ENCODE measurements around the gene DCP1B. TPM values are rescaled to one million over a fixed set of nuclear protein-coding genes. Genes with fewer than 3 reads are reported as not detected.

The DCP1B gene
- total RNA-seq, 2 donors from 2014 or later: 7.9 to 13.2 TPM

GRCh38 chr12:1925684-1926006, 78.6 kb downstream of the DCP1B start:
- no peak for TF ChIP-seq POLR2A (IDR thresholded peaks at IDR 0.05)
- no peak for TF ChIP-seq CTCF (IDR thresholded peaks at IDR 0.05)
- intact Hi-C loops (cut with DNase I): loop anchor here (5.0 kb wide), 1 partner anchor 128 kb away; no protein-coding TSS in a partner anchor
- 47% methylated on average over 3 of the region's 3 CpGs for WGBS, 2 donors
- ATAC-seq (no peak), DNase-seq (no peak)
- Histone ChIP-seq H3K4me1 (no peaks in the 10 kb centered on the region), H3K4me3 (no peak overlapping the region), H3K27ac (no peak overlapping the region), H3K36me3 (replicated peaks in 1 of 2; ENCODE audit: insufficient read depth in 1 of 2, low read depth in 2 of 2) (no peaks in the 10 kb centered on the region), H3K9me3 (no peaks in the 10 kb centered on the region), H3K27me3 (no peaks in the 10 kb centered on the region)

- Histone ChIP-seq H3K27ac (no peak overlapping the region), H3K27me3 (no peaks in the 10 kb centered on the region)
Observed at GRCh38 chr12:1924996-1925683, 79.1 kb downstream of the DCP1B start.

GRCh38 chr12:1922985-1923384, 81.3 kb downstream of the DCP1B start:
- no peak overlapping the region for H3K27ac ChIP-seq
- no peak overlapping the region for H3K4me3 ChIP-seq
- intact Hi-C loops (cut with DNase I): no loop called here
- no peak for ATAC-seq
- no peak for DNase-seq
- no peaks in the 10 kb centered on the region for H3K9me3 ChIP-seq
- no peaks in the 10 kb centered on the region for H3K36me3 ChIP-seq (replicated peaks in 1 of 2; ENCODE audit: insufficient read depth in 1 of 2, low read depth in 2 of 2)
- no peaks in the 10 kb centered on the region for H3K4me1 ChIP-seq
- H3K27me3 ChIP-seq: no peaks in the 10 kb centered on the region
- WGBS, 2 donors: 76 to 83% methylated on average over 12 of the region's 12 CpGs
- TF ChIP-seq CTCF (IDR thresholded peaks at IDR 0.05) (no peak), POLR2A (IDR thresholded peaks at IDR 0.05) (no peak)

More at GRCh38 chr12:1924996-1925683, 79.1 kb downstream of the DCP1B start:
- DNase-seq (no peak), ATAC-seq (no peak)
- H3K9me3 ChIP-seq: no peaks in the 10 kb centered on the region
- WGBS, 2 donors: 62 to 64% methylated on average over 7 of the region's 7 CpGs
- H3K4me1 ChIP-seq: no peaks in the 10 kb centered on the region
- intact Hi-C loops (cut with DNase I): loop anchor here (5.0 kb wide), 1 partner anchor 128 kb away; no protein-coding TSS in a partner anchor
- no peaks in the 10 kb centered on the region for H3K36me3 ChIP-seq (replicated peaks in 1 of 2; ENCODE audit: insufficient read depth in 1 of 2, low read depth in 2 of 2)
- H3K4me3 ChIP-seq: no peak overlapping the region
- TF ChIP-seq POLR2A (IDR thresholded peaks at IDR 0.05) (no peak), CTCF (IDR thresholded peaks at IDR 0.05) (no peak)

GRCh38 chr12:1922075-1922709, 82.1 kb downstream of the DCP1B start:
- ATAC-seq: no peak

More at GRCh38 chr12:1922075-1922709, 82.1 kb downstream of the DCP1B start:
- Histone ChIP-seq H3K27me3 (no peaks in the 10 kb centered on the region), H3K36me3 (replicated peaks in 1 of 2; ENCODE audit: insufficient read depth in 1 of 2, low read depth in 2 of 2) (no peaks in the 10 kb centered on the region), H3K4me1 (no peaks in the 10 kb centered on the region), H3K27ac (no peak overlapping the region), H3K4me3 (no peak overlapping the region), H3K9me3 (no peaks in the 10 kb centered on the region)
- 48 to 71% methylated on average over 26 to 40 of the region's 40 CpGs for WGBS, 2 donors
- TF ChIP-seq CTCF (IDR thresholded peaks at IDR 0.05) (peak in 1 of 7 experiments; percentile 13), POLR2A (IDR thresholded peaks at IDR 0.05) (no peak)
- peak in 3 of 4 donors; percentile 43 to 54 (median 48) for DNase-seq
- intact Hi-C loops (cut with DNase I): no loop called here
